Measurements from ENCODE around the gene RMND5B.
"Not testable (repeated sequence)": the region's sequence is repeated elsewhere in the genome, so short reads cannot be mapped to it uniquely, and the experiment has no call there.

The RMND5B gene

DNA sequence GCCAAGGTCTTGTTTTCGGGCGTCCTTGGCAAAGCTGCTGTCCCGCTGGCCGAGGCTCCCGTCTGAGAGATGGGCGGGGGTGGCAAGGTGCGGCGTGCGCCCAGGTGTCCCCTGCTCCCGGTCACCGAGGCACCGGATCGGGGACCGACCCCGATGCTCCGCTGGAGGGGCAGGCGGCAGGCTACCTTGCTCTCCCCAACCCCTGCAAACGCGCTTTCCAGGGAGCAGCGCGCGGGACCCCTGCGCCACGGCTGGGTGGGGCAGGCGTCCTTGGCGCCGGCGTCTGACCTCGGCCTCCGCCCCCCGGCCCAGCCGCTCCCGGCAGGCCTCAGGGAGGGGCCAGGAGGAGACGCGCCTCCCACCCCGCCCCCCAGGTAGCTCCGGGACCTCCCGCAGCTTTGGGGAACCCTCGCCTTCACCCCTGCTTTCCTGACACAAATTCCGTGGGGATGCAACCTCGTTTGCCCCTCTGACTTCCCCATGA, 16.9 kb upstream of the RMND5B start:
- DNase-seq (ENCODE audit: low read depth in 2 of 3, low spot score in 1 of 3): no peak

DNA sequence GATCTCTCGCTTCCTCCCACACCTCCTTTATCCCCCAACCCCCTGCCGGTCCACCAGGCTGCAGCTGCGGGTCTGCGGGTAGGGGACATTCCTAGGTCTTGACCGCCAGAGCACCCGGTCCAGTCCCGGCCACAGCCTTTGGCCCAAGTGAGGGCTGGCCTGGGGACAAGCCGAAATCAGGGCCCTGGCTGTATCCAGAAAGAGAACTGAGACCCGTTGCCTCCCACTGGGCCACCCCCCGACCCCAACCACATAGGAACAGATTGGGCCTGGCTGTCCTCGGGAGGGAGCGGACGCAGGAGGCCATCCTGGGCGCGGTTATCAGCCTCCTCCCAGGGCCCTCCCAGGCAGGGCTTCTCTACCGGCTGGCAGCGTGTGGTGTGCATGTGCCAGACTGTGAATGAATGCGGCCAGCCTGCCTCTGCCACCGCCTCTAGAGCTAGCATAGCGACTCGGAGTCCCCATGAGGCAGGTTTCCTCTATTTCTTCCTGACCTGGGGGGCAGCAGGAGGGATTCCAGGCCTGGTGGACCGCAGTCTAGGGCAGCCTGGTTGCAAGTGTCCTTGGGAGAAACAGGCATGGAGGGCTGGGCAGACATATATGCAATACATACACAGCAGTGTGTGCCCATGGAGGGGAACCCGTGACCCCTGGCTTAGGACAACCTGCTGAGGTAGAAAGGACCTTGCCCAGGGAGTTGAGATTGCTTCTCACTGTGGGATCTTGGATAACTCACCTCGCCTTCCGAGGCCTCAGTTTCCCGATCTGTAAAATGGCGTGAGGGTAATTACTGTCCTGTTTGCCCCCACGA, 16.3 kb upstream of the RMND5B start:
- DNase-seq (ENCODE audit: low read depth in 2 of 3, low spot score in 1 of 3): peak in 1 of 3 donors; percentile 21

DNA sequence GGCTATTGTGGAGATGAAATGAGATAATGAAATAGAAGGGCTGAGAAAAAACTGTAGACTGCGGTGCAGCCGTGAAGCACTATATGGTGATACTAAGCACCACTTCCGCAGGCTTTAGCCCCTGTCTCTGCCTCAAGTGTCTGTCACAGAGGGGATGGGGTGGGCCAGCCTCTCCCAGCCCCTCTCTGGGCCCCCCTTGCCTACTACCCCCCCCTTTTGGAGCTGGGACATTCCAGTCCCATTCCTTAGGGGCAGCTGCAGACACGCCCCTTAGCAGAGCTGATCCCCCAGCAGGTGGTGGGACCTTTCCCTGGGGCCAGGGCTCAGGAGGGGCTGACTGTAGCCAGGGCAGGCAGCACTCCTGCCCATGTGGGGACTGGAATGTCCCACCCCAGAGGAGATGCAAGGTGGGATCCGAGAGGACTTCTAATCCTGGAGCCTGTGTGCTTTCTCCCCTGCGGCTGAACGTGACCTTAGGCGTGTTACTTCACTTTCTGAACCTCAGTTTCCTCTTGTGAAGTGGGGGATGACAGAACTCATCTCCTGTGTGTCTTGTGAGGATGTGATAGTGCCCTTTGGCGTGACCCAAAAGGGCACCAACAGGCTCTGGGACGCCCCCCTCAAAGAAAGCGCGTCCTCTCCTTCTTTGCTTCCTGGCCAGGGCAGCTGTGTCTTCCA, 15.5 kb upstream of the RMND5B start:
- no peak for DNase-seq (ENCODE audit: low read depth in 2 of 3, low spot score in 1 of 3)

- DNase-seq (ENCODE audit: low read depth in 2 of 3, low spot score in 1 of 3): no peak
These were observed 15.0 kb upstream of the RMND5B start for GRCh38 chr5:178115814-178116142.

DNA sequence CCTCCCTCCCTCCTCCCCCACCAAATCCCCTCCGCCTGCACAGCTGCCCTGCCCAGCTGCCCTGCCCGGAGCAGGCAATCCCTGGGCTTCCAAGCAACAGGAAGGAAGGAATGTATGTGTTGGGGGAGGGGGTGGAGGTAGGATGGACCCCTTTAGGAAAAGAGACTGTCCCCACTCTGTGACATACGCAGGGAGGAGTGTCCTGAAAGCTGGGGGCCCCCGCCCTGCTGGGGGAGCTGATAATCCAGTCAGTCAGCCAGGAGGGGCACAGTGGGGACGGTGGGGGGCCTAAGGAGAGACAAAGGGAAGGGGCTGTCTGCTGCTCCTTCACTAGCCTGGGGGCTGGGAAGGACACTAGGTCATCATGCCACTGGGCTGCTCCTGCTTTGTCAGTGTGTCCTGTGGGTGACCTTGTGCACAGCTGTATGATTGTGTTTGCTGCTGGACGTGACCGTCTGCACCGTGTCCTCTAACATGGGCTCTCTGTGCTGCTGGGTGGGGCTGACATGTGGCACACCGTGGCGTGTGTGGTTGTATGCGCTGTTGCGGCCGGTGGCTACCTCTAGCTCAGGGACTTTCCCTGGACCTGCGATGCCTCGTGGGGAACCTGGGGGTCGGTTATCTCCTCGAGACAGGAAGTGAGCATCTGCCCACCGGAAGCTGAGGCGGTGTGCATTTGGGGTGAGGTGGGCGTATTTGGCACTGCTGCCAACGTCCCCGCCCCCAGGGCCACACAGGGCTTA, 14.5 kb upstream of the RMND5B start:
- peak in 1 of 3 donors; percentile 29 for DNase-seq (ENCODE audit: low read depth in 2 of 3, low spot score in 1 of 3)

DNA sequence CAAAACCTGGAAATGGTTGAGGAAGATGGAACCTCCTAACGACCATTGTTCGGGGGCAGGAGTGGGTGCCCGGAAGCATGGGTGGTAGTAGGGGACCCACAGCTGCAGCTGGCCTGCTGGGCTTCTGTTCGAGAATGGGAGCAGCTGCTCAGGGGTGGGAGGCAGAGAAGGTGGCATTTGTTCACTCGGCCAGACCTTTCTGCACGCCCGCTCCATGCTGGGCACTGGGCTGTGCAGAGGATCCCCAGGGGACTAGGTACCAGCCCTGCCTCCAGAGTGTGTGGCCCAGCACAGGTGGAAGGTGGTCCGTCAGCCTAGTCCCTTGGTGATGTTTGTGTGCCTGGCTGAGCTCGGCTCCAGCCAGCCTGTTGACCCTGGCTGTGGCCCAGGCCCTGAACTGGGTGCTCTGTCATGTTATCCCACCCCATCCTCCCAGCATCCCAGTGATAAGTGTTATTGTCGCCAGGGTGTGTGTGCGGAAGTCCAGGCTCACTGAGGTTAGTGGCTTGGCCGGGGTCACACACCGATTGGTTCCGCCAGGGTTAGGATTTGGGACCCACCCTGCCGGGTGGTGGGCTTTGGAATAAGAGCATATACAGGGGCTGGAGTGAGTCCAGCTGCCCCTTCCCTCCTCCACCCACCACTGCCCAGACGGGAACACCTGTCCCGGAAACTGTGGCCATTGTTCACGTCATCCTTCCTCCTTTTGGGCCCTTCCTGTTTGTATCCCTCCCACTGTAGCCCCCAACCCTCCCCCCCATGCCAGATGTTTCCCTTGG, 12.7 kb upstream of the RMND5B start:
- DNase-seq (ENCODE audit: low read depth in 2 of 3, low spot score in 1 of 3): no peak

DNA sequence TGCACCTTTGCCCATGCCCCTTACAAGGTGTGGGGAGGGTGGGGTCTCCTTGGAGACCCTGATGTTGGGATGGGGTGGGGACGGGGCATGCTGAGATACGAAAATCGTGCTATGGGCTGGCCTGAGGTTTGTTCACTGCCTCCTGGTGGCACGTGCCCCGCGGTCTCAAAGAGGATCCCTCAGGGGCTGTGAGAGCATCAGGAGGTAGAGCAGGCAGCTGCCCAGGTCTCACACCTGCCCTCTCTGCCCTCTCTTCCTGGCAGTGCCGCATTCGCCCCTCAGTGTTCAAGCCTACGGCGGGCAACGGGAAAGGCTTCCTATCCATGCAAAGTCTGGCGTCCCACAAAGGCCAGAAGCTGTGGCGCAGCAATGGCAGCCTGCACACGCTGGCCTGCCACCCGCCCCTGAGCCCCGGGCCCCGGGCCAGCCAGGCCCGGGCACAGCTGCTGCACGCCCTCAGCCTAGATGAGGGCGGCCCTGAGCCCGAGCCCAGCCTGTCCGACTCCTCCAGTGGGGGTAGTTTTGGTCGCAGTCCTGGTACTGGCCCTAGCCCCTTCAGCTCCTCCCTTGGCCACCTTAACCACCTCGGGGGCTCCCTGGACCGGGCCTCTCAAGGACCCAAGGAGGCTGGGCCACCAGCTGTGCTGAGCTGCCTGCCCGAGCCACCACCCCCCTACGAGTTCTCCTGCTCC, 10.8 kb upstream of the RMND5B start:
- no peak for DNase-seq (ENCODE audit: low read depth in 2 of 3, low spot score in 1 of 3)

DNA sequence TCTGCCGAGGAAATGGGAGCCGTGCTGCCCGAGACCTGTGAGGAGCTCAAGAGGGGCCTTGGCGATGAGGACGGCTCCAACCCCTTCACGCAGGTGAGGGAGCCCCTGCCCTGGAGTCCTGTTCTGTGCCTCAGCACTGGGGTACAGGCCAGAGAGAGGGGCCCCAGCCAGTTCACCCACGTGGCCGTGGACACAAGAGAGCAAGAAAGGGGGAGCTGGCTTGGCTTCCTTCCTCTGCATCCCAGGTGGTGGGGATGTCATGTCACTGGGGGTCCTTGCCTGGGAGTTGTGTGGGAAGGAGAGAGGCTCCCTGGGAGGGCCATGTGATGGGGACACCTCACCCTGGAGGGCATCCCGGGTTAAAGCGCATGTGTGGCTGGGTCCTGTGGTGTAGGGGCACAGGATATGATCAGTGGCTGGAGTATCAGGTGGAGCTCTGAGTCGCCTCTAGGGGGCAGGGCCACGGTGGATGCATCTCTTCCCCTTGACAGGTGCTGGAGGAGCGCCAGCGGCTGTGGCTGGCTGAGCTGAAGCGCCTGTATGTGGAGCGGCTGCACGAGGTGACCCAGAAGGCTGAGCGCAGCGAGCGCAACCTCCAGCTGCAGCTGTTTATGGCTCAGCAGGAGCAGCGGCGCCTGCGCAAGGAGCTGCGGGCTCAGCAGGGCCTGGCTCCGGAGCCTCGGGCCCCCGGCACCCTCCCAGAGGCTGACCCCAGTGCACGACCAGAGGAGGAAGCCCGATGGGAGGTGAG, 10.0 kb upstream of the RMND5B start:
- DNase-seq (ENCODE audit: low read depth in 2 of 3, low spot score in 1 of 3): peak; percentile 62 to 79 (median 63)

- no peak for DNase-seq (ENCODE audit: low read depth in 2 of 3, low spot score in 1 of 3)
These were observed 9.2 kb upstream of the RMND5B start for GRCh38 chr5:178121391-178122276.

GRCh38 chr5:178122346-178122745, 8.5 kb upstream of the RMND5B start:
- no peak for DNase-seq (ENCODE audit: low read depth in 2 of 3, low spot score in 1 of 3)

- no peak for DNase-seq (ENCODE audit: low read depth in 2 of 3, low spot score in 1 of 3)
These were observed 7.5 kb upstream of the RMND5B start for GRCh38 chr5:178123094-178123965.

- DNase-seq (ENCODE audit: low read depth in 2 of 3, low spot score in 1 of 3): no peak
These were observed 6.6 kb upstream of the RMND5B start for GRCh38 chr5:178123966-178124925.

- DNase-seq (ENCODE audit: low read depth in 2 of 3, low spot score in 1 of 3): no peak
These were observed 5.4 kb upstream of the RMND5B start for GRCh38 chr5:178125253-178125906.

DNA sequence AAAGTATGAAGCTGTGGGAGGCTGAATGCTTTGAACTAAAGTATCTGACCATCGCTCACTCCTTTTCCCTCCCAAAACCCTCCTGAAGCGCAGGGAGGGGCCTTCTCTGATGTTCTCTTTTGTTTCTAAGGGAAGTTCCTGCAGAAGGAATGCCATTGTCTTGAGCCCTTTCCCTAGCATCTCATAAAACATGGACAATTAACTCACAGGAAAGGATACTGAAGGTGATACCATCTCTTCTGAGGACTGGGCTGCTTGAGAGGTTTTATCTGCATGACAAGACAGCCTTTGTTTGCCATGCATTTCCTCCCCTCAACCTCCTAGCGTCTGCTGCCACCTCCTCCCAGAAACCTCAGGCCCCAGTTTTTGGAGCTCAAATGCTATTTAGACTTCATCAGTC, 4.3 kb upstream of the RMND5B start:
- no peak for DNase-seq (ENCODE audit: low read depth in 2 of 3, low spot score in 1 of 3)

DNA sequence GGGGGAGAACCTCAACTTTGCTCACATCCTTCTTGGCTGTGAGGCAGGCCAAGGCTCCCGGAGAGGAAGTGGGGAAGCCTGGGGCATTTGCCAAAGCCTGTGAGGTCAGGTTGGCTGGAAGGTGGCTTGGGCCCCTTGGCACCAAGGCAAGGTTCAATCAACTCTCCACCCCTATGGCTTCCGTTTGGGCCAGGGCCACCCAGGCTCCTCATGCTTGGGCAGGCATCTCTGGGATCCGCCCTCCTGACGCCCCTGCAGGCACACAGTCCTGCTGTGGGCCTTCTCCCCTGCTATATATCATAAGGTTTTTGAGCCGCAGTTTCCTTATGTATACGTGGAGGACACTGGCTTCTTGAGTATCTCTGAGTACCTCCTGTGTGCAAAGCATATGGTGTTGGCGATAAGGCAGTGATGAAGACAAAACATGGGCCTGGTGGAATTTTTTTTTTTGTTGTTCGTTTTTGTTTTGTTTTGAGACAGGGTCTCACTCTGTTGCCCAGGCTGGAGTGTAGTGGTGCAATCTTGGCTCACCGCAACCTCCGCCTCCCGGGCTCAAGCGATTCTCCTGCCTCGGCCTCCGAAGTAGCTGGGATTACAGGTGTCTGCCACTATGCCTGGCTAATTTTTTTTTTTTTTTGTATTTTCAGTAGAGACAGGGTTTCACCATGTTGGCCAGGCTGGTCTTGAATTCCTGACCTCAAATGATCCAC, 3.4 kb upstream of the RMND5B start:
- not testable (repeated sequence) for DNase-seq (ENCODE audit: low read depth in 2 of 3, low spot score in 1 of 3)

DNA sequence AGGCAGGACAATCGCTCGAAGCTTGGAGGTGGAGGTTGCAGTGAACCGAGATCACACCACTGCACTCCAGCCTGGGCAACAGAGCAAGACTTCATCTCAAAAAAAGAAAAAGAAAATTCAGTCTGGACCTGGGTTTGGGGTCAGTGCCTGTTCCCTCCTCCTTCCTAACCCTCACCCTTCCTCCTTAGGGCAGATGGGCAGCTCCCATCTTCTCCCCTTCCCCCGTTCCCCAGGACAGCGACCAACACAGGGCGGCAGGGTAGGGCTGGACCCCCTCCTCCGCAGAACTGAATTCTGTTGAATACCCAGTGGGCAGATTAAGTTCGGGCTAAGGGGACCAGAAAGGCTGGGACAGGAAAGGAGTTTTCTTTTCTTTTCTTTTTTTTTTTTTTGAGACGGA, 1.5 kb upstream of the RMND5B start:
- DNase-seq (ENCODE audit: low read depth in 2 of 3, low spot score in 1 of 3): no peak
